K562 (cell line): ENCODE results near the gene CASKIN1.

Source experiments
- CHD7 ChIP-seq: fragments of 200-600 bp; sonication (generic); IDR thresholded peaks from one replicate; pipeline ENCODE4 v1.6.1; 2012; ENCODE audit warnings: mild to moderate bottlenecking, low read depth, low read length, inconsistent platforms
- CTCF ChIP-seq, 3 experiments: IDR thresholded peaks in 2 of 3; conservative IDR thresholded peaks in 1 of 3; 2 replicates each; pipeline ENCODE4 v1.5.1; 2011 to 2012; ENCODE audit warnings: low read length in 3 of 3, mild to moderate bottlenecking in 3 of 3, control low read depth in 2 of 3, improper control_type of control experiment in 1 of 3, inconsistent platforms in 1 of 3, low read depth in 1 of 3, mixed read lengths in 1 of 3, moderate library complexity in 1 of 3; ENCODE audit not compliant: insufficient read depth in 2 of 3
- E2F3 ChIP-seq: fragments of 250-450 bp; sonication (Bioruptor Pico); IDR thresholded peaks from 2 replicates; pipeline ENCODE4 v1.4.0; 2020; ENCODE audit warnings: mild to moderate bottlenecking
- ELF2 ChIP-seq: fragments of 250-450 bp; sonication (Bioruptor Pico); IDR thresholded peaks from 2 replicates; pipeline ENCODE4 v1.5.0; 2021; ENCODE audit warnings: mild to moderate bottlenecking
- FOXK1 ChIP-seq: sonication (generic); formaldehyde crosslinking; IDR thresholded peaks from 2 replicates; pipeline ENCODE4 v1.8.0; 2022; ENCODE audit warnings: missing genetic modification reagents, mild to moderate bottlenecking, borderline replicate concordance
- GATAD2A ChIP-seq: fragments of 450-650 bp; IDR thresholded peaks from 2 replicates; pipeline ENCODE4 v1.6.1; 2017
- HDAC2 ChIP-seq: fragments of 450-650 bp; IDR thresholded peaks from 2 replicates; pipeline ENCODE4 v1.6.1; 2016; ENCODE audit warnings: mild to moderate bottlenecking
- SNRNP70 ChIP-seq: fragments of 200-400 bp; formaldehyde crosslinking; optimal IDR thresholded peaks from 2 replicates; pipeline ENCODE3; 2017; ENCODE audit warnings: low read depth, low read length
- TF ChIP-seq, protein P1 (sequence below): sonication (generic); formaldehyde crosslinking; IDR thresholded peaks from 2 replicates; pipeline ENCODE4 v1.8.1; 2023; ENCODE audit warnings: mild to moderate bottlenecking, missing genetic modification reagents

DNA sequence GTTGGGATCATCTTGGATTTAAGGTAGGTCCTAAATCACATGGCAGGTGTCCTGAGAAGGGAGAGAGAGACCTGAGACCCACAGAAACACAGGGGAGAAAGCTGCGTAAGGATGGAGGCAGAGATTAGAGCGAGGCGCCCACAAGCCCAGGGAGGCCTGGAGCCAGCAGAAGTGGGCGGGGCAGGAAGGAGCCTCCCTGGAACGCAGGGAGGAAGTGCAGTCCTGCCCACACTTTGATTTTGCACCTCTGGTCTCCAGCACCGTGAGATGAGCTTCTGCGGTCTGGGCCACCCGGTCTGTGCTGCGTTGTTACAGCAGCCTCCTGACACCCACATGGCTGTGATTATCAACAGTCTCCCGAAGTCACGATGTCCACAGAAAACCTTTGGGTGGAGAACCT lies 46.2 kb upstream of the CASKIN1 start:
- no peak for TF ChIP-seq SNRNP70
- no peak for TF ChIP-seq CTCF (IDR thresholded peaks at IDR 0.05 in 2 of 3, conservative IDR thresholded peaks at IDR 0.05 in 1 of 3; ENCODE audit: insufficient read depth in 2 of 3, low read depth in 1 of 3, low read length in 3 of 3)
- no peak for TF ChIP-seq GATAD2A
- TF ChIP-seq CHD7 = no peak
- no peak for TF ChIP-seq FOXK1 (CRISPR knock-in tag)
- TF ChIP-seq, protein P1, sequence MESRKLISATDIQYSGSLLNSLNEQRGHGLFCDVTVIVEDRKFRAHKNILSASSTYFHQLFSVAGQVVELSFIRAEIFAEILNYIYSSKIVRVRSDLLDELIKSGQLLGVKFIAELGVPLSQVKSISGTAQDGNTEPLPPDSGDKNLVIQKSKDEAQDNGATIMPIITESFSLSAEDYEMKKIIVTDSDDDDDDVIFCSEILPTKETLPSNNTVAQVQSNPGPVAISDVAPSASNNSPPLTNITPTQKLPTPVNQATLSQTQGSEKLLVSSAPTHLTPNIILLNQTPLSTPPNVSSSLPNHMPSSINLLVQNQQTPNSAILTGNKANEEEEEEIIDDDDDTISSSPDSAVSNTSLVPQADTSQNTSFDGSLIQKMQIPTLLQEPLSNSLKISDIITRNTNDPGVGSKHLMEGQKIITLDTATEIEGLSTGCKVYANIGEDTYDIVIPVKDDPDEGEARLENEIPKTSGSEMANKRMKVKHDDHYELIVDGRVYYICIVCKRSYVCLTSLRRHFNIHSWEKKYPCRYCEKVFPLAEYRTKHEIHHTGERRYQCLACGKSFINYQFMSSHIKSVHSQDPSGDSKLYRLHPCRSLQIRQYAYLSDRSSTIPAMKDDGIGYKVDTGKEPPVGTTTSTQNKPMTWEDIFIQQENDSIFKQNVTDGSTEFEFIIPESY = no peak
- no peak for TF ChIP-seq E2F3 (CRISPR knock-in tag)
- TF ChIP-seq ELF2 = no peak
- no peak for TF ChIP-seq HDAC2
